ENCODE measurements around the gene CD40. TPM values are rescaled to one million over a fixed set of nuclear protein-coding genes. Genes with fewer than 3 reads are reported as not detected.

Gene CD40
- total RNA-seq, 1 donor from 2014 or later, result 3.2 TPM

- intact Hi-C loops (cut with micrococcal nuclease), result no loop called here
Observed at GRCh38 chr20:46171476-46171875, 53.4 kb downstream of the CD40 start.

DNA sequence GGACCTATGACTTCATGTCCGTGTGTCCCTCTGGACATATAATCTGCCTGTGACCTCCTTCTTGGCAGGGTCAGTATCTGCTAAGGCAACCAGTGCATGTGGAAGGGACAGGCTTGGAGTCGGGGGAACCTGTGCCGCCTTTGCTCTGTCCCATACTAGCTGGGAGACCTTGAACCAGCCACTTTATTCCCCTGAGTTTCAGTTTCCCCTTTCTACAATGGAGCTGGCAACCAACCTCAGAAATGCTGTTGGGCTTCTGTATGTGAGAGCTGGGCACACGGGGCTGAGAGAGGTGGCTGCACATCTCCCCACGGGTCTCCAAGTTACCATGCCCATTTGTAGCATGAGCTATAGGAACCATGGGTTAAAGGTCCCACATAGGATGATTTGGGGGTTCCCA, 53.8 kb downstream of the CD40 start:
- intact Hi-C loops (cut with micrococcal nuclease), result no loop called here

- intact Hi-C loops (cut with micrococcal nuclease), result no loop called here
Observed at GRCh38 chr20:46172455-46172854, 54.3 kb downstream of the CD40 start.

- intact Hi-C loops (cut with micrococcal nuclease), result no loop called here
Observed at GRCh38 chr20:46172961-46173536, 54.9 kb downstream of the CD40 start.

DNA sequence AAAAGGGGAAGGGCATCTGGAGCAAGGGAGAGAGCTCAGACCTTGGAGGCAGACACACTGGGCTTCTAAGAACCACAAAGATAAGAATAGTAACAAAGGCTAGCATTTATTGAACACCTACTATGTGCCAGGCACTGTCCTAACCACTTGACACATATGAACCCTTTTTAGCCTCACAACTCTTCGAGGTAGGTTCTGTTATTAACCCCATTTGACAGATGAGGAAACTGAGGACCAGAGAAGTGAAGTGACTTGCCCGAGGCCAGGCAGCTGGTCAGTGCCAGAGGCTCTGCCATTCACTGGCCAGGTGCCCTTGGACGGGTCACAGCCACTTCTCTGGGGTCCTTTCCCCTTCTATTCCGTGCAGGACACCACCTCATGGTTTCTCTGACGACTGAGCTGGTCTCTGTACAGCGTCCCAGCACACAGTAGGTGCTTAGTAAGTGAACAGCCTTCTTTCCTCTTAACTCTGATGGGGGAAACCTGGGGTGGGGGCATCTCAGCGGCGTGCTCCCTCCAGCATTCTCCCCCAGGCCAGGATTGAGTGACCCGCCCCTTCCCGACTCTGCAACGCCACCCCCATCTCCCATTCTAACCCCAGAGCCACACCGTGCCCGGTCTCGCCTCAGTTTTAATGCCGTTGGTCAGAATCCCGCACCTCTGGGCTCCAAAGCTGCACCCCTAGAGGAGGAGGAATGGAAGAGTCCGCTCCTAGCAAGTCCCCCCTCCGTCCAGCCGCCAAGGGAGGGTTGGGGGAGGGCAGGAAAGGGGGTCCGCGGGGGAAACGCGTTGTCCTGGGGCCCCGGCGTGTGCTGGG, 55.7 kb downstream of the CD40 start:
- intact Hi-C loops (cut with micrococcal nuclease), result loop anchor here (1.0 to 2.0 kb wide), 4 partner anchors 42 to 187 kb away; no protein-coding TSS in a partner anchor

DNA sequence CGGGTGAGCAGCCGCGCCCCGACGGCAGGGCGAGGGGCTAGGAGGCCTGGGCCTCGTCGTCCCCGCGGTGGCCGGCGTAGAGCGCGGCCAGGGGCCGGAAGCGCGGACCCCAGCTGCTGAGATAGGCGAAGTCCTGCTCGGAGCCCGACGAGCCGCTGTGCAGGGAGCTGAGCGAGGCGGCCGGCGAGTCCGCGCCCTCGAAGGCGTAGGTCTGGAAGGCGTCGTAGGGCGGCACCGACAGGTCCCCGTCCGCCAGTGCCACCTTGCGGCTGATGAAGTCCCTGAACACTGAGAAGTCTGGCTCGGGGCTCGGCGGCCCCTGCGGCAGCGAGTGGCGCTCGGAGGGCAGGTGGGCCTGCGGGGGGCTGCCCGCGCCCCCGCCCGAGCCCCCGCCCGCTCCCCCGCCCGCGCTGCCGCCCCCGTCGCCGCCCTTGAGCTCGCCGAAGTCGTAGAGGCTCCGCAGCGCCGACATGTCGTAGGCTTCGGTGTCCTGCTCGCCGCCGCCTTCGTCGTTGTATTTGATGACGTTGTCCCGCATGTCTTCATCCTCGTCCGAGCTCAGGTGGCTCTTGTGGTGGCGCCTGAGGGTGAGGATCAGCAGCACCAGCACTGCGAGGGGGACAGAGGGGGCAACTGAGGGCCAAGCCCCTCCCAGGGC, 56.5 kb downstream of the CD40 start:
- intact Hi-C loops (cut with micrococcal nuclease), result loop anchor here (1.0 to 2.0 kb wide), 4 partner anchors 42 to 188 kb away; no protein-coding TSS in a partner anchor

DNA sequence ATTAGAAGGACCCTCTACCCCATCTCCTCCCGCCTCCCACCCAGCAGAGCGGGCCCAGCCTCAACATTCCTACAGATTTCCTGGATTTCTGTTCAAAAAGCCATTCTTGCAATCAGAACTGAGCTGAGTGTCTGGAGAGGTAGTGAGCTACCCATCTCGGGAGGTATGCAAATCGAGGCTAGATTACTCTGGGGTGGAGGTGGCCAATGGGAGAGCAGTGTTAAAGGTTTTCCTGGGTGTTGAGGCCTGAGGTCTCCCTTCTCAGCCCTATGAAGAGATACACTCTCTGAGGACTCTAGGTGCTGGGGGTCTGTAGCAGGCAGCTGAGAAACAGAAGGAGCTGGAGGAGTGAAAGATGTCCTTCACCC, 57.0 kb downstream of the CD40 start:
- intact Hi-C loops (cut with micrococcal nuclease), result loop anchor here (2.0 kb wide), 1 partner anchor 188 kb away; no protein-coding TSS in a partner anchor

GRCh38 chr20:46176739-46177378, 58.7 kb downstream of the CD40 start:
- intact Hi-C loops (cut with micrococcal nuclease), result no loop called here

DNA sequence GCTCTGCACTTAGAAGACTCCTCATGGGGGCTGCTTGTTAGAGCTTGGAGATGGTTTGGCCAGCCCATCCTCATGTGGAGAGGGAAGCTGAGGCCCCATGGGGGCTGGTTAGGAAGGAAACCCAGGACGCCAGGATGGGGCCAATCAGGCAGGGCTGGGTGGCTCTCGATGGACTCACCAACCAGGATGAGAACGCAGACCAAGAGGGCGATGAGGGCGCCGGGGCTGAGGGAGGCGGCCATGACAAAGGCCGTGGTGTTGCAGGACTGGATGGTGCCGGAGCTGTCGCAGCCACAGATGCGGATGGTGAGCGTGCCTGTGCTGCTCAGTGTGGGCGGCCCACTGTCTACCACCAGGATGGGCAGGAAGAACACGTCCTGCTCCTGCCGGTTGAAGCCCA, 59.7 kb downstream of the CD40 start:
- intact Hi-C loops (cut with micrococcal nuclease), result no loop called here

GRCh38 chr20:46178891-46179290, 60.8 kb downstream of the CD40 start:
- intact Hi-C loops (cut with micrococcal nuclease), result no loop called here

Other genes with a start within 250 kb of the CD40 start
- gene ZSWIM1, start 237.1 kb upstream of the CD40 start, total RNA-seq, result 6.1 and 6.6 TPM in 2 replicates
- 0.49 and 0.76 TPM in 2 replicates for gene SPATA25, start 230.7 kb upstream of the CD40 start, total RNA-seq
- 1.5 TPM in 2 replicates for gene NEURL2, start 227.1 kb upstream of the CD40 start, total RNA-seq
- 71.3 and 72.3 TPM in 2 replicates for gene CTSA, start 227.0 kb upstream of the CD40 start, total RNA-seq
- 0.49 and 0.88 TPM in 2 replicates for gene PLTP, start 206.2 kb upstream of the CD40 start, total RNA-seq
- gene PCIF1, start 183.6 kb upstream of the CD40 start, total RNA-seq, result 42.8 and 42.9 TPM in 2 replicates
- gene ZNF335, start 146.1 kb upstream of the CD40 start, total RNA-seq, result 42.0 and 43.3 TPM in 2 replicates
- 1.5 and 1.7 TPM in 2 replicates for gene MMP9, start 109.4 kb upstream of the CD40 start, total RNA-seq
- gene SLC12A5, start 89.1 kb upstream of the CD40 start, total RNA-seq, result 0.49 and 0.88 TPM in 2 replicates
- gene NCOA5, start 28.4 kb upstream of the CD40 start, total RNA-seq, result 36.5 and 40.2 TPM in 2 replicates
- gene CDH22, start 190.2 kb downstream of the CD40 start, total RNA-seq, result not detected in 2 replicates